Activated CD4-positive, alpha-beta T cell treated with anti-CD3 and anti-CD28 coated beads, Interleukin-2, amount 50 U/mL, for 4 hours (primary cell): ENCODE results near the gene DUSP18.
A peak's percentile ranks its signal among the peaks of the same experiment; 100 is the strongest.
"Not testable (repeated sequence)": the region's sequence is repeated elsewhere in the genome, so short reads cannot be mapped to it uniquely, and the experiment has no call there.

Experiments
- DNase-seq, 2 experiments: peaks; one replicate each; pipeline ENCODE4 v3.0.0-alpha.2; 2020

Gene DUSP18

DNA sequence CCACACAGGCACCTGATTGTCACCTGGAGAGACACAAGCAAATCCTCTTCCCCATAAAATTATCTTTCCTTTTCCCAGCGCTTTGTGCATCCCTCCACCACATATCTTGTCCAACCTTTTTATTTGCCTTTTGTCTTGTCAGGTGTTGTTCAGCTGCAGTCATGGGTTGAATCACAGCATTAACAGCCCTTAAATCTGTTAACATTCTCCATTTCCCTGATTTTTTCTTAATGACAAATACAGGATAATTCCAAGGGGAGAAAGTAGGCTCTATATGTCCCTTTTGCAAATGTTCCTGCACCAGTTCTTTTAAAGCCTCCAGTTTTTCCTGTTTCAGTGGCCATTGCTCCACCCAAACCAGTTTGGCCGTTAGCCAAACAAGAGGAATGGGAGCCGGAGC, 8.9 kb upstream of the DUSP18 start:
- not testable (repeated sequence) for DNase-seq

DNA sequence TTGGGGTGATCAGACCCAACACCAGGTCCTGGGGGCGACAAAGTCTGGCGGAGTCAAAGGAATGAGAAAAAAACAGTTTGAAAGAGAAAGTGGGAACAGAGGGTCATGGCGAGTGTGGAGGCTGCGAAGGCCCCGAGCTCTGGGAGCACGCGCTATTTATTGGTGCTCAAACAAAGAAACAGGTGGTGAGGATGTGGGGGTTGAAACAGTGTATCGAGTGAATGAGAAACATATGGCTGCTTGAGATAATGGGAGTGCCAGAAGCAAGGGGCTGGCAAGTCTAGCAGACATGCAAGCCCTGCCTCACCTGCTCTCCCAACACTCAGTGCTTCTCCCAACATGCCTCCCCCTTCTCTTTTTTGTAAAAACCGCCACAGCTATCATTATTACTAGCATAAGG, 7.8 kb upstream of the DUSP18 start:
- no peak for DNase-seq

DNA sequence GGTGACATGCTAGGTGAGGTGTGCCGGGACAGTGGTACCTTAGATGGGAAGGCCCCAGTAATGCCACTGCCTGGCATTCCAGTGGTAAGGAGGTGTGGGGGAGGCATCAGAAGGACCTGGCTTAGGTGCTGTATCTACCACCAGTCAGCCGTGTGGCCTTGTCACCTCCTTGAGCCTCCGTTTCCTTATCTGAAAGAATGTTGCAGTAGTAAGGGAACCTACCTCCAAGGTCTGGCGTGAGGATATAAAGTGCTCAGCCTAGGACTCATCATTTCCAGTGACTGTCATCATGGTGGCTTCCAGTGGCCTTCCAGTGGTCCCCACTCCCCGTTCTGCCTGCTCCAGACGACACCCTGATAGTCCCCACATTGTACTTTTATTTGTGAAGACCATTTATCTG, 6.8 kb upstream of the DUSP18 start:
- no peak for DNase-seq

DNA sequence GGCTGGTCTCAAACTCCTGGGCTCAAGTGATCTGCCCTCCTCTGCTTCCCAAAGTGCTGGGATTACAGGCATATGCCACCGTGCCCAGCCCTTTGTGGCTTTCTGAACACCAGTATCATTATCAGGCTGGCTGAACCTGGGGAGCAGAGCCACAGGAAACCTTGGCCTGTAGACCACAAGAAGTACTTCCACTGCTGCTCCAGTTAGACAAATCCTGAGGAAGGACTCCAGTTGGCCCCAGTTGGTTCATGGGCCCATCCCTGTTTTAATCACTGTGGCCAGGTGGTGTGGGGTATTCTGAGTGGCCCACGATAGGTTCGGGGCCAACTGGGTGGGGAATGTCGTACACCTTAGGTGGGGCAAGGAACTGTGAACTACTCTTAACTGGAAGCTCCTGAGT, 5.5 kb upstream of the DUSP18 start:
- DNase-seq, result no peak

DNA sequence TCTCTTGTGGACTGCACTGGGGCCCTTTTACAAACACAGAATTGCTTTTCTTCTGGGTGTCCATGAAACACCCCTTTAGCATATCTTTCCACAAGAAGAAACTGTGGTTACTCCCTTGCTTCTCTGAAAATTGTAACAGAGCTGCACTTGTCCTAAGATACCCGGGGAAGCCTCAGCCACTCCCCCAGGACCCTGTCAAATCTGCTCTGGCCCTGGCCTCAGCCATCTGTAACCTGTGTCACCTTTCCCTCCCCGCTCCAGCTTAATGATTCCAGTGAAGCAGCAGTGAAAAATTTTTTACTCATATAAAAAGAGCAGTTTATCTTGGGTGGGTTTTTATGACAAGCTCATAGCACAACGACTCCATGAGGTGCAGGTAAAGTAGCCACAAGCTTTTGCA, 3.4 kb upstream of the DUSP18 start:
- DNase-seq, result no peak

DNA sequence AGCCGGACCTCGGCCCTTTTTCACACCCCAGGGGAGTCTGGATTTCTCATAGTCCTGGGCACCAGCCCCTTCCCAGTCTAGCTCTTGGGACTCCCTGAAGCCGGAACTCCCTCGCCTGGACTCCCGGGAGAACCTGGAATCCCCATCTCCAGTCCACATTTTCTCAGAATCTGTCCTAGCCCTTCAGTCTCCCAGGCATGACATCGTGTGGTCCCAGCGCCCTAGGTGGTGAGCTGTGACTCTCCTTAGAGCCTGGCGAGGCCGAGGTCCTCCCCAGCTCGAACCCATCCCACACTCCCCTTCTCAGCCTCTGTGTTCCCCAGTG, 673 bp upstream of the DUSP18 start:
- no peak for DNase-seq

DNA sequence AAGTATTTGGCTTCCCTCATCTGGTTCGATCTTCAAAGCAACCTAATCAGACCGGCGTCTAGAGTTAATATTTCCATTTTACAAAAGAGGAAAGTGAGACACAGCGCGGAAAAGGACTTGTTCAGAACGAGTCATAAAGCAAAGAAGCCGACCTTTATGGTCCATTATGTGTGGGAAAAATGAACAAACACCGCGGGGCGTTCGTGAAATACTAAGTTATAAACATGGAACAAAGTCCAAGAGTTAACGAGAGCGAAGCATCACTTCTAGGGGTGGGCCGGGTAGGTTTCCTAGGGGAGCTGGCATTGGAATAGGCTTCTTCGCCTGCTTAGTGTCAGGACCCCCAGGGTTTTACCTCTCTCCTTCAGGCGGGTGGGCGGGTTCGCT, 575 bp downstream of the DUSP18 start:
- DNase-seq, result peak; percentile 13 to 18

DNA sequence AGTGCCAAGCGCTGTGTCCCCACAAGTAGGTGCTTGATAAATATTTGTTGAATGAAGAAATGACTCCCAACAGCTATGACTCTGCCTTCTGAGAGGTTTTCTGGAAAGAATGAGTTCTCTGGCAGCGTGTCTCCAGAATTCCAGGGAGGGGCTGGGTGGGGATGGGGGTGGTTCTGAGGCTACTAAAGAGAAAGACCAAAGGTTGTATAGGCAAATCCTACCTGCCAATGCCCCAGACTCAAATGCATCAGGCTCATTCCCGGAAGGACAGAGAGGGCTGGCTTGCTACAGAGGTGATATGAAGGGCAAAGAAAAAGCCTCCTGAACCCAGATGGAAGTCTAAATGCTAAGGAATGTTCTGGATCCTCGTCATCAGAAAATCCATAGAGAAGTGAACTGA, 1.9 kb downstream of the DUSP18 start:
- no peak for DNase-seq

DNA sequence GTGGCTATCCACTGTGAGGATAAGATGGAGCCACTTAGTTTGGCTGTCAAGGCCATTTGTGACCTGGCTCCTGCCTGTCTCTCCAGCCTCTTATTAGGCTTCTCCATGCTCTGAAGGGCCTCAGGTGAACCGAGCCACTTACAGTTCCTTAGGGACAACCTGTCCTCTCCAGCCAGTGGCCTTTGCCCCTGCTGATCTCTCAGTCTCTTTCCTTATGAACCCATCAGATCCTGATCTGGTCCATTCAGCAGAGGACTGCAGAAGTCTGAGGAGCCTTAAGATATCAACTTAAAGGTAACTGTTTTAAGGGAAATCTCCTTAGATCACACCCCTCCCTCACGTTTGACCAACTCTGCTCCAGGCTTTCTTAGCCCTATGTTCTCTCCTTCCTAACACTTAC, 2.4 kb downstream of the DUSP18 start:
- no peak for DNase-seq

DNA sequence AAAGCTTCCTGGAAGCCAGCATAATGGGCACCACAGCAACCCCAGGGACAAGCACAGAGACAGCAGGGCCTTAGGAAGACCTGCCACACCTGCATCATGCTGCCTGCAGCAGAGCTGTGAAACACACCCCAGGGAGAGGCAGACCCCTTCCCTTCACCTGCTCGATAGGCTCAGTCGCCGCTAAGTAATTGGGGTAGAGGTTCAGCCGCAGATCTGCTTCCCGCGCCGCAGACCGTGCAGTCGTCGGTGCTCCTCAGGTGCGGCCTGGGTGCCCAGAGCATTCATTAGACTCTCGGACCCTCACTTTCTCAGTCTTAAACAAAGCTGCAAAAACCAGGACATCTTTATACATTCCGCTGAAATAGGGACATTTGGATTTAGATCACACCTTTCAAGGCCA, 2.9 kb downstream of the DUSP18 start:
- DNase-seq, result no peak

DNA sequence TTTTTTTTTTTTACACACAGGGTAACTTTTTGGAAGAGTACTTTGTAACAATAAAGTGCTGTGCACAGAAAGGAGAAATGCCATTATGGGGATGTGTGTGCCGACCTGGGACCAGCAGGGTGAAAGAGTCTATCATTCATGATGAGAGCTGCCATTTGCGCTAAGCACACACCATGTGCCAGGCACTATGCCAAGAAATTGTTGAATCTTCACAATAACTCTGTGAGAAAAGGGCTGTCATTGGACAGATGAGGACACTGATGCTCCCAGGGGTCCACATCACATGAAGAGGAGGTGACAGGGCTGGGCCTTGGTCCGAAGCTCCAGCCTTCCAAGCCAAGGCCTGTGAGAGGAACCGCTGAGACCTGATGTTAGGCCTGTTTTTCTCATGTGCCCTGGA, 5.6 kb downstream of the DUSP18 start:
- DNase-seq, result no peak

DNA sequence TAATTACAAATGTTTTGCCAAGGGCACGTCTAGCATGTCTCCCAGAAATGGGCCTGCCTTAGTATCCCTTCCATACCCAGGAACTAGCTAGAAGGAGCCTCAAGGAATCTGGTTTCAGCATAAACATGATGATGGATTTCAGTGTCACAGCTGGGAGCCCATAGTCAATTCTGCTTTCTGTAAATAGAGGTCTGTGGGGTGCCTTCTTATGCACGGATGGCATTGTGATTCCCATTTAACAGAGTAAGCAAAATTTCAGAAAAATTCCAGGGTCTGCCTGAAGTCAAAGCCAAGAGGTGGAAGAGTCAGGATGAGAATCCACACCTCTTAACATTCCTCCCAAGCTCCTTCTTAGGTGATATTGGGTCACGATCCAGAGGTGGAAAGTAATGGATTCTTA, 12.1 kb downstream of the DUSP18 start:
- DNase-seq, result no peak

DNA sequence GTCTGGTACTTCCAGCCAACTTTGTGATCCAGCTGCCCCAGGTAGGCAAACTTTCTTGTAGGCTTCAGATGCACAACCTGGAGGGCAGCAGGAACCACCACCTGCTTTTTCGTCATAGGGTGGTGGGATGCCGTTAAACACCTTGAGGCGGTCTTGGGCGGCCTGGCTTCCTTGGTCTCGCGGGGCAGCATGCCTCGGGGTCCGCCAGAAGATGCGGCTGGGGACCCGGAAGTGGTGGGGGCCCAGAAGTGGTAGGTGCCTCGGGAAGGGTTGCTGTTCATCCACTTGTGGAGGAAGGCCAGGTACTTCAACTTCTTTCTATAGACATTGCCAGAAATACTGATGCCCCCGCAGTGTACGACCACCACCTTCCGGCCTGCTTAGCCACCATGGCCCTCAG, 13.3 kb downstream of the DUSP18 start:
- no peak for DNase-seq

DNA sequence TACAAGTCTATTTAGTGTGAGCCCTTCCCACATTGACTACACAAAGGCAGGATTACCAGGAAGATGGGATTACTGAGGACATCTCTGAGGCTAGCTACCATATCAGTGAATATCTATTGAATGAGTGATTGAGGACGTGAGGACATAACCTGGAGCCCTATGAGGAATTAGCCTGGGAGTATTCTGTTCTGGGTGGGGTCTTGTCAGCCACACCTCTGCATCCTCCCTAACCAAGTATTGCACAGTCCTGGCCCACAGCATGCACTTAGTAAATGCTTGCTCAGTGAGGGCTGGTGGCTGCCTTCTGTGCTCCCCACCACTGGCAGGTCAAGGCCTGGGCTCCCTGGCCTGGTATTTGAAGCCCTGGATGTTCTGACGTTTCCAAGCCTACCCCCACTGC, 14.8 kb downstream of the DUSP18 start:
- DNase-seq, result no peak

DNA sequence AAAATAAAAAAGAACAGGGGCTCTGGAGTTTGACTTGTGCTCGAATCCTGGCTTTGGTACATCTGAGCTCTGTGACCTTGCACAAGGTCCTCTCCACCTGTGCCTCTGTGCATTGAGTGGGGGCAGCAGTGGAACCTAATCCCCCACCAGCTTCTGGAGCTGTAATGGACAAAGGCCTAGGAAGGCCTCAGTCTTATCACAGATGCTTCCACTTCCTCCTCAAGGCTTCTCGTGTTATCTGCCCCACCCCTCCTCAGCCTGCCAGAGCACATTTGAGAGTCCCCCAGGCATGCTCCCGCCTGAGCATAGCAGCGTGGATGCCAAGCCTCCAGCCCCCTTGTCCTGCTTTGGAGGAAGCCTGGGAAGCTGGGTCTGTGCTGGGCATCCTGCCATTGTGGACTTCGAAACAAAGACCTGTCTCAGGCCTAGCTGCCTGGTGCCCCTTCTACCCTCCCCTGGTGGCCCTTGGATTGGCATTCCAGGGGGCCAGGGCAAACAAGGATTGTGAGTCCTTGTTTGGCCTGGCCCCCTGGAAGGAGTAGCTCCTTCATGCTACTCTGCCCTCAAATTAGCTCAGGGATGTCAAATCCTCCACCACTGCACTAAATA, 17.1 kb downstream of the DUSP18 start:
- no peak for DNase-seq

DNA sequence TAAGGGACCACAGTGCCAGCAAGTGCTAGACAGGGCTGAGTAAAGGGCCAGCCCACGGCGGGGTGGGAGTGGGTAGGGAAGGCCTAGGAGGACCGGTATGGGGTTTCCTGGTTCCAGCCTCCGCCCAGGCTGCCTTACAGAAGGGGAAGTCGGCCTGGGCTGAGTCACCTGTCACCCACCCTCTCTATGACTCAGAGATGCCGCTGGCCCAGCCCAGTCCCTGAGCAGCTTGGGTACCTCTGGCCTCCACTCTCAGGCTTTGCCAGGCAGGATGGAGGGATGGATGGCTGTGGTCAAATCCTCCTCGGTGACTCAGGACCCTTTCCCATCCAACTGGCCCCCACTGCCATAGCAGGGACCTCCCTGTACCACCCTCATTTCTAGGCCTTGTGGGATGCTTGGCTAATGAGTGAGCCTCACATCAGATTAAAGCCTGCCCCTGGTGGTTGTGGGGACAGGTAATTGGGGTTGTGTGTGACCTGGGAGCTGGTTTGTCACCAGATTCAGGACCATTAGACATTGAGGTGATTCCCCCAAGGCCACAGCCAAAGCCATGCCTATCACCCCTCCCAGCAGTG, 18.2 kb downstream of the DUSP18 start:
- peak; percentile 81 to 88 for DNase-seq

DNA sequence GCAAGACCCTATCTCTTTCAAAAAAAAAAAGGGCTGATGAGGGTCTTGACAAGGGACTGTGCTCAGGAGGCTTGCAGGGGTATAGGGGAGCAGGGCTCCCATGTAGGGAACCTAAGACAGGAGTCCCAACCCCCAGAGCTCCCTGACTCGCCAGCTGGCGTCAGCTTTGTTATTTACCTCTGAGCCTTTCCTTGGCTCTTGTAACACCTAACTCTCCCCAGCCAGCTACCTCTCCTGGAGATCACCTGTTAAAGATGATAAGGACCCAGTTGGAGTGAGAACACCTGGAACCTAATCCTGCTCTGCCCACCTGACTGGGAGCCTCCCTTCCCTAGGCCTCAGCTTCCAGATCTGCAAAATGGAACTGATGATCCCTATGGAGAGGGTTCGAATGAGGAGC, 18.9 kb downstream of the DUSP18 start:
- DNase-seq, result no peak

DNA sequence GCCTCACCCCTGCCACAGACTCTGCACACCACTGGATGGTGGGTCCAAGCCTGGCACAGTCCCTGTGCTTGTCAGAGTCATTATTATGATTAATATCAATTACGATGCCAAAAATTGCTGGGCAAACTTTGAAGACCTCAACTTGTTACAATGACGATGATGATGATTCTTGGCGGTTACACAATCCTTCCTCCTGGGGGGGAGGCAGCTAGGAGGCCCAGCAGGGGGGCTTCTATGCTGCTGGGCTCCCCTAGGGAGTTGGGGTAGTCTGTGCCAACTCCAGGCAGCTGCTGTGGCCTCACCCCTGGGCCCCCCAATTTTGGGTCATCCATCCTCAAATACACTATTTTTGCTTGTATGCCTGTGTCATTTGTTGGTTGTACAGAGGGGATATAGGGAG, 20.1 kb downstream of the DUSP18 start:
- DNase-seq, result no peak

DNA sequence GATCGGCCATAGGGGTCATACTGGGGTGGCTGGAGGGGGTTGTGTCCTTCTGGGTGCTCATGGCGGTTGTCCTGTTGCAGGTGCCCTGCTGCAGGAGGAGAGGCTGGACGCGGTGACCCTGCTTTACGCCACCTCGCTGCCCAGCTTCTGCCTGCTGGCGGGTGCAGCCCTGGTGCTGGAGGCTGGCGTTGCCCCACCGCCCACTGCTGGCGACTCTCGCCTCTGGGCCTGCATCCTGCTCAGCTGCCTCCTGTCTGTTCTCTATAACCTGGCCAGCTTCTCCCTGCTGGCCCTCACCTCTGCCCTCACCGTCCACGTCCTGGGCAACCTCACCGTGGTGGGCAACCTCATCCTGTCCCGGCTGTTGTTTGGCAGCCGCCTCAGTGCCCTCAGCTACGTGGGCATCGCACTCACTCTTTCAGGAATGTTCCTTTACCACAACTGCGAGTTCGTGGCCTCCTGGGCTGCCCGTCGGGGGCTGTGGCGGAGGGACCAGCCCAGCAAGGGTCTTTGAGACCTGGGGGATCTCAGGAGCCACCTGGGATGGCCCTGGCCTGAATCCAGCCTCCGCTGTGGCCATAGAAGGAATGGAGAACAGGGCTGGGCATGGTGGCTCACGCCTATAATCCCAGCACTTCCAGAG, 21.0 kb downstream of the DUSP18 start:
- DNase-seq, result no peak

DNA sequence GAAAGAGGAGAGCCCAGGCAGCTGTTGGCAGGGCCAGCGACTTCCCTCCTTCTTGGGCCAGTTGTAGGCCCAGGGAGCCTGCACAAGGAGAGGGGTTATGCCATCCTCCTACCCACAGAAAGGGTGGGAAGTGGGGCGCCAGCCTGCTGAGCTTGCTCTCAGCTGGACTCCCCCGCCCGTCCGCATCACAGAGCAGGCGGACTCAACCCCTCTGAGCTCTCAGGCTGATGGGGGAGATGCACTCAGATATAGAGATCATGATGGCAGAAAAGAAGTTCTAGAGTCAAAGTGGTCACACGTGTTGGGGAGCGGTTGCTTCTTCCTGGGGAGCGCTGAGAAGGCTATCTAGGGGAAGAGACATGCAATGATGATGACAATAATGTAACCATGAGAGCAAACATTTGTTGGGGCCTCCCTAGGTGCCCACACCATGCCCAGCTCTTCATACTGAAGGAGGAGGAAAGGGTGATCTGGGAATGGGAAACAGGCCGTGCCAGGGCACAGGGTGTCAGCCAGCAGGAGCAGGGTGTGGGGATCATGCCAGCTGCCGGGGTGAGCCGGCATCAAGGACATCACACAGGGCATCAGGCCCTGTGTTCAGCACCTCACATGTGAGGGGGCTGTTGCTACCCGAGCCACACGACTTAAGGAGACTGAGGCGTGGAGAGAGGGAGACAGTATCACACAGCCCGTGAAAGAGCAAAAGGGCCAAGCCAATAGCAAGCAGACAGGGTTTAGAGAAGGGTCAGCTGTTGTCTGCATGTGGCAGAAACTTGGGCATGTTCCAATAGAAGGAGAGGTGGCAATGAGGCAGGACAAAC, 24.4 kb downstream of the DUSP18 start:
- DNase-seq, result no peak

DNA sequence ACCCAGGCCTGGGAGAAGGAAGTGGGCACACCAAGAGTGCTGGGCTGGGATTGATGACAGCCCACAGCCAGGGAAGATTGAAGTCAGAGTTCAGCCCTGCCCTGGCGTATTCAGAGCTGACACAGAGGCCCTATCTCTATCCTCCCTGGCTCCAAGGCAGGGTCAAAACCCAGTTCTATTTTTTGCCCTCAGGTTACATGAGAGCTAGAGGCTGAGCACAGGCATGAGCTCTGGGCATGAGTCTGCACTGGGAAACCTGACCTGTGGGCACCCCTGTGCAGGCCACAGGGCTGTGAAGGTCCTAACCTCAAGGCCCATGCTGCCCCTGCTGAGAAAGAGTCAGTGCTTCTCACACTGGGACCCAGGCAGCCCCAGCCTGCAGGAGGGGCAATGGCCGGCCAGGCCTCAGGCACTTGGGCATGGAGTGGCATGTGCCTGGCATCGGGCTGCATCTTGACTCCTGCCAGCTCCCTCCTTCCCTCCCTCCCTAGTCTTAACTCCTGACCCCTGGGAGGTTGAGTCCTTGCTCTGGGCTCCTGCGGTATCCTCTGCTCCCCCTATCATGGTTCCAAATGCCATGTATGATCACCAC, 26.7 kb downstream of the DUSP18 start:
- no peak for DNase-seq

DNA sequence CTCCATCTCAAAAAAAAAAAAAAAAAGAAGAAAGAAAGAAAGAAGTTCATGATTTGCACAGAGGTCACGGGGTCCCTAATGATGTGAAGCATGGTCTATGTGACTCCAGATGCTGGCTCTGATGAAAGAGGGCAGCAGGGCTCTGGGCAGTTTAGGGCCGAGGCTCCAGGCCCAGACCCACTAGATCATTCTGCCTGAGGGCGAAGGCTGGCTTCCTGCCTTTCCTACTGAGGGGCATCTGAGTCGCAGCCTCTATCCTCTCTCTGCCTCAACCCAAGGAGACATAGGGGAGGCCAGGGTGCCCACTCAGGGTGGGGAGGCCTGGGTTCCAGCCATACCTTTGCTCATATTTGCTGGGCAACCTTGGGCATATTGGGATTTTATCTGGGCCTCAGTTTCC, 27.3 kb downstream of the DUSP18 start:
- no peak for DNase-seq

DNA sequence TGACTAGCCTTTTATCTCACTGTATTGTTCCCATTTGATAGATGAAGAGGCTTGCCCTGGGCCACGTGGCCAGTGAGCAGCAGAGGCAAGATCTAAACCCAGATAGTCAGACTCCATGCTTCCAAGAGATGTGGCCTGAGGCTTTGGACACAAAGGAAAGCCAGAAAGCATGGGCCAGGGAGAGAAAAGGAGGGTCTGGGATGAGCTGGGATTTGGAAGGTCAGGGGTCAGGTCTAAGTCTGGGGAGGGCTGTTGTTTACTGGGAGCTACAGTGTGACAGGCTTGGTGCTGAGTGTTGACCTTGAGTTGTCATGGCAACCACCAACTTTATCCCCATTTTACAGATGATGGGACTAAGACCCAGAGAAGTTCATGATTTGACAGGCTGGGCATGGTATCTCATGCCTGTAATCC, 30.0 kb downstream of the DUSP18 start:
- no peak for DNase-seq
